ENCODE results near the gene CBX1. TPM values are rescaled to one million over a fixed set of nuclear protein-coding genes. Genes with fewer than 3 reads are reported as not detected.
A peak's percentile ranks its signal among the peaks of the same experiment; 100 is the strongest.

The CBX1 gene
- total and polyA plus RNA-seq, 2 of the 13 experiments (the other 11 are each of a cell fraction or from before 2014, with no cell fraction given) = 17.8 to 108 TPM

GRCh38 chr17:48047113-48047740 is 54.1 kb downstream of the CBX1 start (continued):
- TF ChIP-seq ZNF280D (CRISPR knock-in tag; IDR thresholded peaks at IDR 0.05) (no peak), ZNF451 (CRISPR knock-in tag; IDR thresholded peaks at IDR 0.05) (no peak), ZXDC (CRISPR knock-in tag; IDR thresholded peaks at IDR 0.05) (0 out of 2 replicates have a peak, but pooled peaks have one; percentile 67), GABPA (IDR thresholded peaks at IDR 0.05; ENCODE audit: low read depth, low read length) (0 out of 2 replicates have a peak, but pooled peaks have one; percentile 19), GABPA (CRISPR knock-in tag; IDR thresholded peaks at IDR 0.05; ENCODE audit: low read depth) (no peak), YEATS4 (CRISPR knock-in tag; IDR thresholded peaks at IDR 0.05; ENCODE audit: borderline replicate concordance) (no peak), PRPF4 (IDR thresholded peaks at IDR 0.05; ENCODE audit: low read depth, low read length, poor library complexity, severe bottlenecking) (peak; percentile 6), SP2 (CRISPR knock-in tag; IDR thresholded peaks at IDR 0.05) (no peak), ARID5B (CRISPR knock-in tag; IDR thresholded peaks at IDR 0.05) (0 out of 2 replicates have a peak, but pooled peaks have one; percentile 7), TFE3 (CRISPR knock-in tag; IDR thresholded peaks at IDR 0.05) (no peak), CBFB (CRISPR knock-in tag; IDR thresholded peaks at IDR 0.05) (no peak), FOXO4 (CRISPR knock-in tag; conservative IDR thresholded peaks at IDR 0.05) (peak; percentile 96; the same call in 1 of the 2 replicates), SKIL (CRISPR knock-in tag; IDR thresholded peaks at IDR 0.05; ENCODE audit: borderline replicate concordance) (no peak)
